Stomach smooth muscle (tissue), 2 donors: Measurements from ENCODE around the gene BTBD9.

Experiments used
- H3K27ac ChIP-seq: one replicate; pipeline ENCODE4 v1.7.0; 2013; ENCODE audit warnings: mild to moderate bottlenecking, low read length, inconsistent platforms
- H3K27me3 ChIP-seq, 2 donors: one replicate each; pipeline ENCODE4 v1.7.0; 2013; ENCODE audit warnings: low read length in 2 of 2; ENCODE audit not compliant: insufficient read depth in 2 of 2, control insufficient read depth in 1 of 2
- H3K36me3 ChIP-seq, 2 donors: one replicate each; pipeline ENCODE4 v1.7.0; 2013; ENCODE audit warnings: low read length in 2 of 2; ENCODE audit not compliant: control insufficient read depth in 2 of 2, insufficient read depth in 2 of 2
- H3K4me1 ChIP-seq: one replicate; pipeline ENCODE4 v1.7.0; 2013; ENCODE audit warnings: low read length; ENCODE audit not compliant: control insufficient read depth, insufficient read depth
- H3K4me3 ChIP-seq, 2 donors: one replicate each; pipeline ENCODE4 v1.7.0; 2013; ENCODE audit warnings: low read length in 2 of 2
- H3K9ac ChIP-seq, 2 donors: one replicate each; pipeline ENCODE4 v1.7.0; 2013; ENCODE audit warnings: low read length in 2 of 2, mild to moderate bottlenecking in 1 of 2
- H3K9me3 ChIP-seq, 2 donors: one replicate each; pipeline ENCODE4 v1.7.0; 2013; ENCODE audit warnings: low read length in 2 of 2; ENCODE audit not compliant: control insufficient read depth in 2 of 2
- donor health status: healthy.
- donor health status: Pancreatic carcinoma.

Gene BTBD9

GRCh38 chr6:38599261-38599660 lies 40.5 kb downstream of the BTBD9 start:
- H3K4me1 ChIP-seq: no peaks in the 10 kb centered on the region
- no peak overlapping the region for H3K4me3 ChIP-seq
- H3K36me3 ChIP-seq: no peaks in the 10 kb centered on the region
- H3K27me3 ChIP-seq: no peaks in the 10 kb centered on the region
- H3K9me3 ChIP-seq: no peaks in the 10 kb centered on the region
- H3K9ac ChIP-seq: no peak overlapping the region
- H3K27ac ChIP-seq: no peak overlapping the region

GRCh38 chr6:38593998-38594665 lies 45.6 kb downstream of the BTBD9 start:
- Histone ChIP-seq H3K27me3 (no peaks in the 10 kb centered on the region), H3K4me1 (no peaks in the 10 kb centered on the region), H3K27ac (no peak overlapping the region), H3K36me3 (peaks cover 6 to 15% of the 10 kb centered on the region in 2 donors), H3K9me3 (no peaks in the 10 kb centered on the region), H3K4me3 (no peak overlapping the region), H3K9ac (no peak overlapping the region)

GRCh38 chr6:38593409-38593808 lies 46.3 kb downstream of the BTBD9 start:
- H3K27me3 ChIP-seq: no peaks in the 10 kb centered on the region
- no peaks in the 10 kb centered on the region for H3K9me3 ChIP-seq
- no peak overlapping the region for H3K27ac ChIP-seq
- H3K4me3 ChIP-seq: no peak overlapping the region
- H3K4me1 ChIP-seq: no peaks in the 10 kb centered on the region
- no peak overlapping the region for H3K9ac ChIP-seq
- peaks cover 6 to 15% of the 10 kb centered on the region in 2 donors for H3K36me3 ChIP-seq

- H3K4me1 ChIP-seq: no peaks in the 10 kb centered on the region
- H3K9me3 ChIP-seq: no peaks in the 10 kb centered on the region
- H3K4me3 ChIP-seq: no peak overlapping the region
- no peak overlapping the region for H3K9ac ChIP-seq
- peaks cover 9 to 15% of the 10 kb centered on the region in 2 donors for H3K36me3 ChIP-seq
- H3K27me3 ChIP-seq: no peaks in the 10 kb centered on the region
- no peak overlapping the region for H3K27ac ChIP-seq
Measured at GRCh38 chr6:38591439-38591838, 48.3 kb downstream of the BTBD9 start.

GRCh38 chr6:38589367-38589720 lies 50.4 kb downstream of the BTBD9 start:
- Histone ChIP-seq H3K27ac (no peak overlapping the region), H3K4me1 (no peaks in the 10 kb centered on the region), H3K27me3 (no peaks in the 10 kb centered on the region), H3K4me3 (no peak overlapping the region), H3K9me3 (no peaks in the 10 kb centered on the region), H3K36me3 (peaks cover 9 to 15% of the 10 kb centered on the region in 2 donors), H3K9ac (no peak overlapping the region)

GRCh38 chr6:38588631-38589366 lies 50.9 kb downstream of the BTBD9 start:
- Histone ChIP-seq H3K36me3 (peaks cover 9 to 12% of the 10 kb centered on the region in 2 donors), H3K4me1 (no peaks in the 10 kb centered on the region), H3K27ac (no peak overlapping the region), H3K4me3 (no peak overlapping the region), H3K9me3 (no peaks in the 10 kb centered on the region), H3K27me3 (no peaks in the 10 kb centered on the region), H3K9ac (no peak overlapping the region)

- H3K27ac ChIP-seq: no peak overlapping the region
- no peaks in the 10 kb centered on the region for H3K27me3 ChIP-seq
- no peaks in the 10 kb centered on the region for H3K9me3 ChIP-seq
- peaks cover 7 to 9% of the 10 kb centered on the region in 2 donors for H3K36me3 ChIP-seq
- no peak overlapping the region for H3K4me3 ChIP-seq
- H3K4me1 ChIP-seq: no peaks in the 10 kb centered on the region
- H3K9ac ChIP-seq: no peak overlapping the region
Measured at GRCh38 chr6:38587766-38588362, 51.9 kb downstream of the BTBD9 start.

- Histone ChIP-seq H3K9me3 (no peaks in the 10 kb centered on the region), H3K36me3 (peaks cover 3 to 4% of the 10 kb centered on the region in 2 donors), H3K27me3 (no peaks in the 10 kb centered on the region), H3K27ac (no peak overlapping the region), H3K4me1 (no peaks in the 10 kb centered on the region), H3K4me3 (no peak overlapping the region), H3K9ac (no peak overlapping the region)
Measured at GRCh38 chr6:38586992-38587391, 52.7 kb downstream of the BTBD9 start.

- H3K27ac ChIP-seq: no peak overlapping the region
- no peaks in the 10 kb centered on the region for H3K9me3 ChIP-seq
Measured at GRCh38 chr6:38584731-38585130, 55.0 kb downstream of the BTBD9 start.

GRCh38 chr6:38583523-38583922 lies 56.2 kb downstream of the BTBD9 start:
- Histone ChIP-seq H3K36me3 (peaks cover 3 to 8% of the 10 kb centered on the region in 2 donors), H3K4me1 (no peaks in the 10 kb centered on the region), H3K27ac (no peak overlapping the region), H3K9ac (no peak overlapping the region), H3K4me3 (no peak overlapping the region), H3K9me3 (no peaks in the 10 kb centered on the region), H3K27me3 (no peaks in the 10 kb centered on the region)

More at GRCh38 chr6:38584731-38585130, 55.0 kb downstream of the BTBD9 start:
- H3K36me3 ChIP-seq: peaks cover 3 to 4% of the 10 kb centered on the region in 2 donors
- no peaks in the 10 kb centered on the region for H3K27me3 ChIP-seq
- no peak overlapping the region for H3K9ac ChIP-seq
- H3K4me3 ChIP-seq: no peak overlapping the region
- H3K4me1 ChIP-seq: no peaks in the 10 kb centered on the region

- H3K4me1 ChIP-seq: no peaks in the 10 kb centered on the region
- H3K27me3 ChIP-seq: no peaks in the 10 kb centered on the region
- H3K4me3 ChIP-seq: no peak overlapping the region
- H3K36me3 ChIP-seq: peaks cover 2 to 10% of the 10 kb centered on the region in 2 donors
- H3K9me3 ChIP-seq: no peaks in the 10 kb centered on the region
- H3K9ac ChIP-seq: no peak overlapping the region
- no peak overlapping the region for H3K27ac ChIP-seq
Measured at GRCh38 chr6:38580030-38580429, 59.7 kb downstream of the BTBD9 start.
